ENCODE data around the gene CENPP.
"Not testable (repeated sequence)": the region's sequence is repeated elsewhere in the genome, so short reads cannot be mapped to it uniquely, and the experiment has no call there.

Gene CENPP

DNA sequence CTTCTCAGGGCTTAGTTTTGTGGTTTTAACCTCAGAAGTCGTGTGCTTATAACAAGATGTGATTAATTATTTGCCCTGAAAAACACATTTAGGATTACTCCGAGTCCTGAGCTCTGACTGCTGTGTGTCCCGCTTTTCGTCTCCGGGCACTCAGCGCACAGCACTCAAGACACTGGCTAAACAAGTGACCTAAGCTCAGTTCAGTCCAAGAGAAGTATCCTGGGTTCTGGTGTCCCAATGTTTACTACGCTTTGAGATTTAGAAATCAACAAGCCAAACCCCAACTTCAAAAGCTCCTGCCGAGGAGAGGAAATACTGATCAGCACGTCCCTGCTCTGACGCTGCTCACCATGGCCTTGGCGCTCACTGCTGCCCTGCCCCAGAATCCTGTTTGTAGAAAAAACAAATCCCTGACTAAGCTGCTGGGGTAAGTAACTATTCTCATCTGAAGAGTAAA is 290.9 kb downstream of the CENPP start:
- Histone ChIP-seq H3K4me3 (ENCODE audit: low read length) (no peak overlapping the region), H3K9ac (ENCODE audit: low read length) (no peak overlapping the region), H3K9me3 (ENCODE audit: control insufficient read depth, low read depth, low read length) (no peaks in the 10 kb centered on the region), H3K27me3 (ENCODE audit: control insufficient read depth, insufficient read depth, low read length) (no peaks in the 10 kb centered on the region), H3K27ac (ENCODE audit: low read length) (no peak overlapping the region), H3K4me1 (ENCODE audit: control insufficient read depth, low read depth, low read length) (no peaks in the 10 kb centered on the region), H3K36me3 (ENCODE audit: control insufficient read depth, low read depth, low read length) (peaks cover 21% of the 10 kb centered on the region)

DNA sequence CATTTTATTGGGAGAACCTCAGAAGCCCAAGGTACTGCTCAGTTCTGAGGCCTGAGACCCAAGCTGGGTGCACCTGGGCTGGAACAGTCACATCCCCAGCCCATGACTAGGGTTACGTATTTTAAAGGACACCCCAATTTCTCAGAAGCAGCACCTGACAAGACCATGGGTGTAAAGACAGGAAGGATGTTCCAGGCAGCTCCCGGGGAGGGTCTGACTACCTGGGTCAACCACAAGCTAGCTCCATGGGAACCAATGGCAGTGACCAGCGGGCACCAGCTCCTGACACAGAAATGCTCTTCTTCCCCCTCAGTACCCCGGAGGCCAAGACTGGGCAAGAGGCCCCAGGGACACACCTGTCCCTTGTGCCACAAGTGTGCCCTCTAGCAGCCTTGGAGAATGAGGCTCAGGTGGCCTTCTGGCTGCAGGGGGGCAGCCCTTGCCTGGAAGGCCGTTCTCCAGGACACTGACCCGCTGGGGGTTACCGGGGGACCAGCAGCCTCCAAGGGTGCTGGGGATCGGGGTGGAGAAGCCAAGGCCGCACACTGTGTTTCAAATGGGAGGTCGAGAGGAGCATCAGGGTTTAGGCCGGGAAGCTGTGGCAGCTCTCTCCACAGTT is 291.6 kb downstream of the CENPP start:
- H3K4me3 ChIP-seq (ENCODE audit: low read length) = no peak overlapping the region
- no peak overlapping the region for H3K27ac ChIP-seq (ENCODE audit: low read length)
- H3K9ac ChIP-seq (ENCODE audit: low read length) = no peak overlapping the region
- no peaks in the 10 kb centered on the region for H3K27me3 ChIP-seq (ENCODE audit: control insufficient read depth, insufficient read depth, low read length)
- H3K36me3 ChIP-seq (ENCODE audit: control insufficient read depth, low read depth, low read length) = peaks cover 18% of the 10 kb centered on the region
- no peaks in the 10 kb centered on the region for H3K9me3 ChIP-seq (ENCODE audit: control insufficient read depth, low read depth, low read length)
- no peaks in the 10 kb centered on the region for H3K4me1 ChIP-seq (ENCODE audit: control insufficient read depth, low read depth, low read length)

- Histone ChIP-seq H3K4me3 (ENCODE audit: low read length) (no peak overlapping the region), H3K9ac (ENCODE audit: low read length) (no peak overlapping the region), H3K9me3 (ENCODE audit: control insufficient read depth, low read depth, low read length) (no peaks in the 10 kb centered on the region), H3K27ac (ENCODE audit: low read length) (no peak overlapping the region), H3K36me3 (ENCODE audit: control insufficient read depth, low read depth, low read length) (peaks cover 13% of the 10 kb centered on the region), H3K4me1 (ENCODE audit: control insufficient read depth, low read depth, low read length) (no peaks in the 10 kb centered on the region), H3K27me3 (ENCODE audit: control insufficient read depth, insufficient read depth, low read length) (no peaks in the 10 kb centered on the region)
Observed at GRCh38 chr9:92617951-92618510, 292.3 kb downstream of the CENPP start.

DNA sequence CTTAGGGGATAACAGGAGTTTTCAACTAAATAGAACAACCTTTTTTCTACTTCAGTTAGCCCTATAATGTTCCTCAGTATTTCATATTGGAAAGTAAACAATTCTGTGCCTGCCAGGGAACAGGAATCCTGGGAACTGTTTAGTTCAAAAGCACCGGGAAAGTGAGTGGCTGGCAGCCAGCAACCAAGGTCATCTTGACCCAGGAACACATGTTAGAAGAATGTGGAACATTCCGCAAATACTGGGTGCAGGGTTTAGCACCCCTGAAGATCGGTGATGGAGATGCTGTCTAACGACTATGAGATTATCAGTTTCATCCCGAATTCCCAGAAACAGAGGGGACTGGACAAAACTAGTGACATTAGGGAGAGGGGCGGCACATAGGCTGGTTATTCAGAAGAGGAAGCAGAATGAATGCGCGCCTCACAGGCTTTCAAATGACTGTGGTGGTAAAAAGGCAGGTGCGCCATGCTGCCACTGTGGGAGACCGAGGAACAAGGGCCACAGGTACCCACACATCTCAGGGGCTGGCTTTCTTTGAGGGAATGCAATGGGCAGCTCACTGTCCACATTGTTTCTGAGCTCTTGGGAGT is 293.0 kb downstream of the CENPP start:
- H3K27ac ChIP-seq (ENCODE audit: low read length) = no peak overlapping the region
- H3K36me3 ChIP-seq (ENCODE audit: control insufficient read depth, low read depth, low read length) = peaks cover 8% of the 10 kb centered on the region
- no peaks in the 10 kb centered on the region for H3K9me3 ChIP-seq (ENCODE audit: control insufficient read depth, low read depth, low read length)
- H3K27me3 ChIP-seq (ENCODE audit: control insufficient read depth, insufficient read depth, low read length) = no peaks in the 10 kb centered on the region
- H3K4me1 ChIP-seq (ENCODE audit: control insufficient read depth, low read depth, low read length) = no peaks in the 10 kb centered on the region
- H3K4me3 ChIP-seq (ENCODE audit: low read length) = no peak overlapping the region
- H3K9ac ChIP-seq (ENCODE audit: low read length) = no peak overlapping the region

GRCh38 chr9:92619601-92620300 is 294.0 kb downstream of the CENPP start:
- Histone ChIP-seq H3K27me3 (ENCODE audit: control insufficient read depth, insufficient read depth, low read length) (no peaks in the 10 kb centered on the region), H3K4me1 (ENCODE audit: control insufficient read depth, low read depth, low read length) (no peaks in the 10 kb centered on the region), H3K27ac (ENCODE audit: low read length) (no peak overlapping the region), H3K36me3 (ENCODE audit: control insufficient read depth, low read depth, low read length) (peaks cover 10% of the 10 kb centered on the region), H3K4me3 (ENCODE audit: low read length) (no peak overlapping the region), H3K9me3 (ENCODE audit: control insufficient read depth, low read depth, low read length) (no peaks in the 10 kb centered on the region), H3K9ac (ENCODE audit: low read length) (no peak overlapping the region)

DNA sequence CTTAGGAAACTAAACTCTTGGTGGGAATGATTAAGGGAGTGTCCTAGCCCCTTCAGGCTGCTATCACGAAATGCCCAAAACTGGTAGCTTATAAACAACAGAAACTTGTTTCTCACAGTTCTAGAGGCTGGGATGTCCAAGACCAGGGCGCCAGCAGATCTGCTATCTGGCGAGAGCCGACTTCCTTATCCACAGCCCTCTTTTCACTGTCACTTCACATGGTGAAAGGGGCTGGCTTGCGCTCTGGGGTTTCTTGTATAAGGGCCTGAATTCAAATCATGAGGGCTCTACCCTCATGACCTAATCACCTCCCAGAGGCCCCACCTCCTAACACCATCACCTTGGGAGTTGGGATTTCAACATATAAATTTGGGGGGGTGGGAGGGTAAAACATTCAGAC is 295.1 kb downstream of the CENPP start:
- Histone ChIP-seq H3K36me3 (ENCODE audit: control insufficient read depth, low read depth, low read length) (peaks cover 5% of the 10 kb centered on the region), H3K9ac (ENCODE audit: low read length) (no peak overlapping the region), H3K4me1 (ENCODE audit: control insufficient read depth, low read depth, low read length) (no peaks in the 10 kb centered on the region), H3K4me3 (ENCODE audit: low read length) (no peak overlapping the region), H3K27ac (ENCODE audit: low read length) (no peak overlapping the region), H3K9me3 (ENCODE audit: control insufficient read depth, low read depth, low read length) (no peaks in the 10 kb centered on the region), H3K27me3 (ENCODE audit: control insufficient read depth, insufficient read depth, low read length) (no peaks in the 10 kb centered on the region)

- not testable (repeated sequence) for H3K4me3 ChIP-seq (ENCODE audit: low read length); H3K27me3 ChIP-seq (ENCODE audit: control insufficient read depth, insufficient read depth, low read length); H3K9me3 ChIP-seq (ENCODE audit: control insufficient read depth, low read depth, low read length); H3K4me1 ChIP-seq (ENCODE audit: control insufficient read depth, low read depth, low read length); H3K36me3 ChIP-seq (ENCODE audit: control insufficient read depth, low read depth, low read length); H3K27ac ChIP-seq (ENCODE audit: low read length); H3K9ac ChIP-seq (ENCODE audit: low read length)
Observed at GRCh38 chr9:92623936-92624335, 298.2 kb downstream of the CENPP start.

GRCh38 chr9:92626484-92626883 is 300.7 kb downstream of the CENPP start:
- no peak overlapping the region for H3K9ac ChIP-seq (ENCODE audit: low read length)
- no peak overlapping the region for H3K27ac ChIP-seq (ENCODE audit: low read length)
- H3K27me3 ChIP-seq (ENCODE audit: control insufficient read depth, insufficient read depth, low read length) = no peaks in the 10 kb centered on the region
- H3K9me3 ChIP-seq (ENCODE audit: control insufficient read depth, low read depth, low read length) = no peaks in the 10 kb centered on the region
- H3K4me1 ChIP-seq (ENCODE audit: control insufficient read depth, low read depth, low read length) = no peaks in the 10 kb centered on the region
- peaks cover 5% of the 10 kb centered on the region for H3K36me3 ChIP-seq (ENCODE audit: control insufficient read depth, low read depth, low read length)
- no peak overlapping the region for H3K4me3 ChIP-seq (ENCODE audit: low read length)

DNA sequence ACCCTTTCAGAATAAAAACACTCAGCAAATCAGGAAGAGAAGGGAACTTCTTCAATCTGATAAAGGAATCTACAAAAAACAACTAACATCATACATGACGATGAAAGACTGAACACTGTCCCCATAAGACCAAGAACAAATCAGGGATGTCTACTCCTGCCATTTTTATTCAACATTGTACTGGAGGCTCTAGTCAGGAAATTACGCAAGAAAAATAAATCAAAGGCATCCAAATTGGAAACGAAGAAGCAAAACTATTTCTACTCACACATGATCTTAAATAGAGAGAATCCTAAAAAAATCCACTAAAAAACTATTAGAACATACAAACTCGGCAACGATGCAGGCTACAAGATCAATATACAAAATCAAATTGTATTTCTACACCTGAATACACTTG is 301.9 kb downstream of the CENPP start:
- H3K36me3 ChIP-seq (ENCODE audit: control insufficient read depth, low read depth, low read length) = peaks cover 14% of the 10 kb centered on the region

GRCh38 chr9:92631452-92632343 is 305.9 kb downstream of the CENPP start:
- Histone ChIP-seq H3K9ac (ENCODE audit: low read length) (no peak overlapping the region), H3K9me3 (ENCODE audit: control insufficient read depth, low read depth, low read length) (no peaks in the 10 kb centered on the region), H3K4me1 (ENCODE audit: control insufficient read depth, low read depth, low read length) (no peaks in the 10 kb centered on the region), H3K36me3 (ENCODE audit: control insufficient read depth, low read depth, low read length) (peaks cover 9% of the 10 kb centered on the region), H3K27me3 (ENCODE audit: control insufficient read depth, insufficient read depth, low read length) (no peaks in the 10 kb centered on the region), H3K4me3 (ENCODE audit: low read length) (no peak overlapping the region), H3K27ac (ENCODE audit: low read length) (no peak overlapping the region)

More for the DNA sequence above, 301.9 kb downstream of the CENPP start:
- Histone ChIP-seq H3K27ac (ENCODE audit: low read length) (no peak overlapping the region), H3K27me3 (ENCODE audit: control insufficient read depth, insufficient read depth, low read length) (no peaks in the 10 kb centered on the region), H3K4me1 (ENCODE audit: control insufficient read depth, low read depth, low read length) (no peaks in the 10 kb centered on the region), H3K9me3 (ENCODE audit: control insufficient read depth, low read depth, low read length) (no peaks in the 10 kb centered on the region), H3K4me3 (ENCODE audit: low read length) (no peak overlapping the region), H3K9ac (ENCODE audit: low read length) (no peak overlapping the region)

GRCh38 chr9:92632641-92633040 is 306.9 kb downstream of the CENPP start:
- H3K9ac ChIP-seq (ENCODE audit: low read length) = no peak overlapping the region

More at GRCh38 chr9:92632641-92633040, 306.9 kb downstream of the CENPP start:
- H3K4me3 ChIP-seq (ENCODE audit: low read length) = no peak overlapping the region
- H3K9me3 ChIP-seq (ENCODE audit: control insufficient read depth, low read depth, low read length) = no peaks in the 10 kb centered on the region
- H3K4me1 ChIP-seq (ENCODE audit: control insufficient read depth, low read depth, low read length) = no peaks in the 10 kb centered on the region
- no peak overlapping the region for H3K27ac ChIP-seq (ENCODE audit: low read length)
- H3K36me3 ChIP-seq (ENCODE audit: control insufficient read depth, low read depth, low read length) = peaks cover 11% of the 10 kb centered on the region
- H3K27me3 ChIP-seq (ENCODE audit: control insufficient read depth, insufficient read depth, low read length) = no peaks in the 10 kb centered on the region

Measured in iPS-18a (cell line).